ENCODE results near the gene RBX1.
"Not testable (repeated sequence)": the region's sequence is repeated elsewhere in the genome, so short reads cannot be mapped to it uniquely, and the experiment has no call there.

The RBX1 gene

DNA sequence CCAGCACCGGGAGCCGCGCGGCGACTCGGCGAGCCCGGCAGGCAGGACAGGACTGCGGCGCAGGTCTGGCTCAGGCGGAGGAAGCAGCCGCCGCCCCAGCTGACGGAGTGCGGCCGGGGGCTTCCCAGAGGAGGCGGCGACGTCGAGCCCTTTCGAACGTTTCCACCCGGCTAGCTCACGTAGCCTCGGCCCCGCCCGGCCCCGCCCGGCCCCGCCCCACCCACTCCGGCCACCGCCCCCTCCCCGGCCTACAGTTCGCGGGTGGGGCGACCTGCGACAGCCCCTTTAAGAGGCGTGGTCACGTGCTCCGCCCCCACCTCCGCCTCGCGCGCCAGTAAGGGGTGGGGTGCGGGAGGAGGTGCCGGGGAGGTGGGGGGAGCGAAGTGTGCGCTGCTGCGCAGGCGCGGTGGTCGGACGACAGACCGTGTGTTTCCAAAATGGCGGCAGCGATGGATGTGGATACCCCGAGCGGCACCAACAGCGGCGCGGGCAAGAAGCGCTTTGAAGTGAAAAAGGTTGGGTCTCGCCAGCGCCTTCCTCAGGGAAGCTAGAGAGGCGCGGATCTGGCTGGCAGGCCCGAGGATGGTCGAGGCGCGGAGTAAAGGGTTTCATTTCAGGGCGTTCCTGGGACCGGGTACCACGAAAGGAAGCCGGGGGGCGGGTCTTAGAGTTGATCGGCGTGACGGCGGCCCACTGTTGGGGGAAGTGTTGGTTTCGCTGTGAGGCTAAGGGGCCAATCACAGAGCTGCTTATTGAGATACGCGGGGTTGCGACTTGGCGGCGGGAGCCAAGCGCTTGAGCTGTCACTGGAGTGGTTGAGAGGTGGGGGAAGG, at the start of gene RBX1:
TSS of gene RBX1 (plus strand) at position 417 of the 833 bp plus-strand sequence. CDS start at position 438, 21 bp downstream.
- DNase-seq (ENCODE audit: low read depth in 2 of 2), result peak; percentile 96 to 98

- DNase-seq (ENCODE audit: low read depth in 2 of 2), result no peak
These were observed 47.1 kb upstream of the RBX1 start for GRCh38 chr22:40904101-40904500.

DNA sequence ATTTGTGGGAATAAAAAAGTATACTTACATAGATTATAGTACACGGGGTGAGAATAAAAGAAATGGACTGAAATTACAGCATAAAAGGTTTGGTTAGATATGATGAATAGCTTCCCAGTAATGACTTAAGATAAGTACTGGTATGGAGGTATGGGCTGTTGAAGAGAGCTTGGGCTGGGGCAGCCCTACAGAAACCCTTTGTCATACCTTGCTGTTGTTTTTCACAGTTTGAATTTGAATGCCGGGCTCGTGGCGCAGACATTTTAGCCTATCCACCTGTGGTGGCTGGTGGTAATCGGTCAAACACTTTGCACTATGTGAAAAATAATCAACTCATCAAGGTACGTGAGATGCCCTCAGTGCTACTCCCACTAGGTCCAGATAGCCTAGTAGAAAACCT, 42.3 kb upstream of the RBX1 start:
- DNase-seq (ENCODE audit: low read depth in 2 of 2), result no peak

DNA sequence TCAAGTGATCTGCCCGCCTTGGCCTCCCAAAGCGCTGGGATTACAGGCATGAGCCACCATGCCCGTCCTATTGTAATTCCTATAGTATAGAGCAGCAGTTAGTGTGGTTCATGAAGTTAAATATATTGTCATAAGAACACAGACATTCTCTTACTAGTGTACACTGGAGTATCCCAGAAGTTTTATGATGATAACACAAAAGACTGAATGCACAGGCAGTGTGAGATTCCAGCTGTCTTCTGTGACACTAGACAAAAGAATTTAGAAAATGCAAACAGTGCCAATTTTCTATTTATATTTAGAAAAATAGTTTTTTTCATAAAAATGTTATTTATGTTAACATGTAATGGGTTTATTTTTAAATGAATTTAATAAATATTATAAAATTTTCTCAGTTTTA, 39.4 kb upstream of the RBX1 start:
- DNase-seq (ENCODE audit: low read depth in 2 of 2), result no peak

GRCh38 chr22:40912987-40913386, 38.2 kb upstream of the RBX1 start:
- not testable (repeated sequence) for DNase-seq (ENCODE audit: low read depth in 2 of 2)

DNA sequence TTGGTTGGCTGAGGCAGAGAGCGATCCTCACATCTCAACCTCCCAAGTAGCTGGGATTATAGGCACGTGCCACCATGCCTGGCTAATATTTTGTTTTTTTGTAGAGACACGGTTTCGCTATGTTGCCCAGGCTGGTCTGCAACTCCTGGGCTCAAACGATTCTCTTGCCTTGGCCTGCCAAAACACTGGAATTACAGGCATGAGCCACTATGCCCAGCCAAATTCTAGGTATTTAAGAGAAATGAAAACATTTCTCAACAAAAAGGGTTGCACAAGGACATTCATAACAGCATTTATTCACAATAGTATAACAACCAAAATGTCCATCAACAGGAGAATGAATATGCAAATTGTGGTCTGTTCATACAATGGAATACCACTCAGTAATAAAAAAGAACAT, 31.7 kb upstream of the RBX1 start:
- no peak for DNase-seq (ENCODE audit: low read depth in 2 of 2)

GRCh38 chr22:40920526-40920925, 30.7 kb upstream of the RBX1 start:
- DNase-seq (ENCODE audit: low read depth in 2 of 2), result no peak

DNA sequence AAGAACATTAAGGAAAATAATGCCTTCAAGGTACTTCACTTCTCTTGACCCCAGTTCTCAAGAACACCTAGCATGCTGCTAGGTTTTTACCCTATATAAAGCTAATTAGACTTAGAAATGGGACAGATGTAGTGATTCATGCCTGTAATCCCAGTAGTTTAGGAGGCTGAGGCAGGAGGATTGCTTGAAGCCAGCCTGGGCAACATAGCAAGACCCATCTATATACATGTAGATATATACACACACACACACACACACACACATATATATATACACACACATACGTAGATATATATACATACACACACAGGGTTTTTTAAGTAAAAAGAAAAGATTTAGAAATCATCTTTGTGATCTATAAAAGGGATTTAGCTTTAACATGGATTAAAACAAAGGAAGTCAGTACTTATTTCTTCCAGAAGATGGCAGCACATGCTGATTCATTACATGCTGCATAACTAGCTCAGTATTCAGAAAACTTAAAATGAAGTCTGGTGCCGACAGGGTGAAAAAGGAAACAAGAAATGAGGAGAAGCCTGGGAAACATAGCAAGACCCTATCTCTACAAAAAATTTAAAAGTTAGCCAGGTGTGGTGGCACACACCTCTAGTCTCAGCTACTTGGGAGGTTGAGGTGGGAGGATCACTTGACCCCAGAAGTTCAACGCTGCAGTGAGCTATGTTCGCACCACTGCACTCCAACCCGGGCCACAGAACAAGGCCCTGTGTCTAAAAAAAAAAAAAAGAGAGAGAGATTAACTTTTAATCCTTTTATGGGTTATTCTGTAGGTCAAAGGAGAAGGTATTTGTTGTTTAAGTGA, 28.5 kb upstream of the RBX1 start:
- no peak for DNase-seq (ENCODE audit: low read depth in 2 of 2)

GRCh38 chr22:40928657-40929056, 22.5 kb upstream of the RBX1 start:
- no peak for DNase-seq (ENCODE audit: low read depth in 2 of 2)

- DNase-seq (ENCODE audit: low read depth in 2 of 2), result no peak
These were observed 18.8 kb upstream of the RBX1 start for GRCh38 chr22:40932396-40932795.

- DNase-seq (ENCODE audit: low read depth in 2 of 2), result no peak
These were observed 12.0 kb upstream of the RBX1 start for GRCh38 chr22:40939202-40939601.

GRCh38 chr22:40951795-40952605, 822 bp downstream of the RBX1 start:
- no peak for DNase-seq (ENCODE audit: low read depth in 2 of 2)

GRCh38 chr22:40953471-40953870, 2.3 kb downstream of the RBX1 start:
- no peak for DNase-seq (ENCODE audit: low read depth in 2 of 2)

- no peak for DNase-seq (ENCODE audit: low read depth in 2 of 2)
These were observed 2.9 kb downstream of the RBX1 start for GRCh38 chr22:40954113-40954512.

GRCh38 chr22:40955571-40955970, 4.4 kb downstream of the RBX1 start:
- DNase-seq (ENCODE audit: low read depth in 2 of 2), result no peak

- no peak for DNase-seq (ENCODE audit: low read depth in 2 of 2)
These were observed 6.4 kb downstream of the RBX1 start for GRCh38 chr22:40957601-40958000.

- no peak for DNase-seq (ENCODE audit: low read depth in 2 of 2)
These were observed 7.1 kb downstream of the RBX1 start for GRCh38 chr22:40958299-40958698.

GRCh38 chr22:40960145-40960544, 9.0 kb downstream of the RBX1 start:
- DNase-seq (ENCODE audit: low read depth in 2 of 2), result no peak

GRCh38 chr22:40965936-40966725, 15.0 kb downstream of the RBX1 start:
- no peak for DNase-seq (ENCODE audit: low read depth in 2 of 2)

- no peak for DNase-seq (ENCODE audit: low read depth in 2 of 2)
These were observed 15.5 kb downstream of the RBX1 start for GRCh38 chr22:40966726-40967085.

- DNase-seq (ENCODE audit: low read depth in 2 of 2), result no peak
These were observed 16.1 kb downstream of the RBX1 start for GRCh38 chr22:40967111-40967760.
